ENCODE results near the gene SLC39A5.

GRCh38 chr12:56278905-56279304, 49.1 kb downstream of the SLC39A5 start:
- TF ChIP-seq EZH2 (IDR thresholded peaks at IDR 0.05; ENCODE audit: low read depth) = no peak
- TF ChIP-seq CTCF (conservative IDR thresholded peaks at IDR 0.05) = no peak
